ENCODE measurements around the gene BCKDHB.

- TF ChIP-seq EP300 (IDR thresholded peaks at IDR 0.05) = no peak
- no peak for TF ChIP-seq POLR2AphosphoS2 (conservative IDR thresholded peaks at IDR 0.05; ENCODE audit: low read length)
- TF ChIP-seq, protein P1, sequence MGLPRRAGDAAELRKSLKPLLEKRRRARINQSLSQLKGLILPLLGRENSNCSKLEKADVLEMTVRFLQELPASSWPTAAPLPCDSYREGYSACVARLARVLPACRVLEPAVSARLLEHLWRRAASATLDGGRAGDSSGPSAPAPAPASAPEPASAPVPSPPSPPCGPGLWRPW (IDR thresholded peaks at IDR 0.05) = no peak
- no peak for TF ChIP-seq RFX5 (IDR thresholded peaks at IDR 0.05)
- TF ChIP-seq, protein P2, sequence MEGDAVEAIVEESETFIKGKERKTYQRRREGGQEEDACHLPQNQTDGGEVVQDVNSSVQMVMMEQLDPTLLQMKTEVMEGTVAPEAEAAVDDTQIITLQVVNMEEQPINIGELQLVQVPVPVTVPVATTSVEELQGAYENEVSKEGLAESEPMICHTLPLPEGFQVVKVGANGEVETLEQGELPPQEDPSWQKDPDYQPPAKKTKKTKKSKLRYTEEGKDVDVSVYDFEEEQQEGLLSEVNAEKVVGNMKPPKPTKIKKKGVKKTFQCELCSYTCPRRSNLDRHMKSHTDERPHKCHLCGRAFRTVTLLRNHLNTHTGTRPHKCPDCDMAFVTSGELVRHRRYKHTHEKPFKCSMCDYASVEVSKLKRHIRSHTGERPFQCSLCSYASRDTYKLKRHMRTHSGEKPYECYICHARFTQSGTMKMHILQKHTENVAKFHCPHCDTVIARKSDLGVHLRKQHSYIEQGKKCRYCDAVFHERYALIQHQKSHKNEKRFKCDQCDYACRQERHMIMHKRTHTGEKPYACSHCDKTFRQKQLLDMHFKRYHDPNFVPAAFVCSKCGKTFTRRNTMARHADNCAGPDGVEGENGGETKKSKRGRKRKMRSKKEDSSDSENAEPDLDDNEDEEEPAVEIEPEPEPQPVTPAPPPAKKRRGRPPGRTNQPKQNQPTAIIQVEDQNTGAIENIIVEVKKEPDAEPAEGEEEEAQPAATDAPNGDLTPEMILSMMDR (IDR thresholded peaks at IDR 0.05) = no peak
- no peak for TF ChIP-seq JUNB (IDR thresholded peaks at IDR 0.05)
- no peak for TF ChIP-seq MAFK (IDR thresholded peaks at IDR 0.05; ENCODE audit: partially characterized antibody)
- TF ChIP-seq ZFP36 (IDR thresholded peaks at IDR 0.05; ENCODE audit: borderline replicate concordance, partially characterized antibody) = no peak
- no peak for TF ChIP-seq KDM1A (IDR thresholded peaks at IDR 0.05; ENCODE audit: low read depth)
- TF ChIP-seq REST (IDR thresholded peaks at IDR 0.05) = no peak
- no peak for TF ChIP-seq HEYL (CRISPR knock-in tag; IDR thresholded peaks at IDR 0.05)
- TF ChIP-seq MAX (IDR thresholded peaks at IDR 0.05) = no peak
- no peak for TF ChIP-seq EHMT2 (IDR thresholded peaks at IDR 0.05; ENCODE audit: low read depth)
- no peak for TF ChIP-seq HDAC2 (IDR thresholded peaks at IDR 0.05)
Measured at GRCh38 chr6:80254716-80255115, 148.2 kb downstream of the BCKDHB start.

Measured in A549 (cell line).